ENCODE measurements around the gene FNTB.

DNA sequence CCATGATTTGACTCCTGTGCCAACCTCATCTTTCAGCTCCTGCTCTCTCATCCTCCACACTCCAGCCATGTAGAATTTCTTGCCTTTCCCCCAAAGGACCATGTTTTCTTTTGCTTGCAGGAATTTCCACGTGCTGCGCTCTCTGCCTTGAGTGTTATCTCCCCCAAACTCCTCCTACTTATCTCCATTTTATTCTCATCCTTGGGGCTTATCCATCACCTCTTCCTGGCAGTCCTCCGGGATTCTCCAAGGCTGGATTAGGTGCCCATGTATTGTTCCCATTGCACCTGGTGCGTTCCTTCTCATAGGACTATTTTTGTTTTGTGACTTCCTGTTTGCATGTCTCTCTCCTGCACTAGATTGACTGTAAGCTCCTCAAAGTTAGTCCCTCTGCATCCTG, 122.7 kb downstream of the FNTB start:
- TF ChIP-seq GATA2 (IDR thresholded peaks at IDR 0.05; ENCODE audit: low read depth, low read length) (no peak), GATA3 (IDR thresholded peaks at IDR 0.05; ENCODE audit: low read depth, low read length) (no peak)
